Stimulated activated CD8-positive, alpha-beta memory T cell treated with anti-CD3 and anti-CD28 coated beads, Interleukin-4, amount 100 ng/mL, for 4 hours (primary cell): Measurements from ENCODE around the gene KCNH6.

Experiments
- DNase-seq, 2 donors: peaks; one replicate each; pipeline ENCODE4 v3.0.0-alpha.2; 2020; ENCODE audit warnings: low read depth in 2 of 2, low spot score in 1 of 2

Gene KCNH6

GRCh38 chr17:63550817-63551639 is 27.9 kb downstream of the KCNH6 start:
- no peak for DNase-seq

GRCh38 chr17:63552211-63552610 is 29.1 kb downstream of the KCNH6 start:
- DNase-seq: no peak

GRCh38 chr17:63555500-63556156 is 32.5 kb downstream of the KCNH6 start:
- DNase-seq: no peak

GRCh38 chr17:63557416-63557815 is 34.3 kb downstream of the KCNH6 start:
- DNase-seq: no peak

GRCh38 chr17:63558441-63558840 is 35.3 kb downstream of the KCNH6 start:
- DNase-seq: no peak

GRCh38 chr17:63561819-63562218 is 38.7 kb downstream of the KCNH6 start:
- no peak for DNase-seq

- DNase-seq: no peak
Observed at GRCh38 chr17:63563339-63563738, 40.2 kb downstream of the KCNH6 start.

- DNase-seq: no peak
Observed at GRCh38 chr17:63564562-63564961, 41.4 kb downstream of the KCNH6 start.

GRCh38 chr17:63567229-63567628 is 44.1 kb downstream of the KCNH6 start:
- DNase-seq: no peak

- DNase-seq: no peak
Observed at GRCh38 chr17:63568563-63568962, 45.4 kb downstream of the KCNH6 start.

- no peak for DNase-seq
Observed at GRCh38 chr17:63571632-63572310, 48.6 kb downstream of the KCNH6 start.

- DNase-seq: no peak
Observed at GRCh38 chr17:63573634-63574033, 50.5 kb downstream of the KCNH6 start.

GRCh38 chr17:63578027-63578768 is 55.0 kb downstream of the KCNH6 start:
- no peak for DNase-seq

GRCh38 chr17:63578769-63579111 is 55.6 kb downstream of the KCNH6 start:
- no peak for DNase-seq

GRCh38 chr17:63579633-63580032 is 56.5 kb downstream of the KCNH6 start:
- DNase-seq: no peak

GRCh38 chr17:63587770-63588169 is 64.6 kb downstream of the KCNH6 start:
- no peak for DNase-seq

GRCh38 chr17:63588797-63589196 is 65.6 kb downstream of the KCNH6 start:
- DNase-seq: no peak

GRCh38 chr17:63589646-63590045 is 66.5 kb downstream of the KCNH6 start:
- no peak for DNase-seq

- no peak for DNase-seq
Observed at GRCh38 chr17:63592797-63593196, 69.6 kb downstream of the KCNH6 start.

- DNase-seq: no peak
Observed at GRCh38 chr17:63595132-63595531, 72.0 kb downstream of the KCNH6 start.
